HG03432 (cell line): ENCODE measurements around the gene HIGD1A.

Experiments used
- ATAC-seq: cut with Tn5 transposase; IDR thresholded peaks from one replicate; pipeline ENCODE4 v1.9.1; 2021; ENCODE audit warnings: mild to moderate bottlenecking, moderate library complexity; ENCODE audit not compliant: unreplicated experiment

HIGD1A gene

DNA sequence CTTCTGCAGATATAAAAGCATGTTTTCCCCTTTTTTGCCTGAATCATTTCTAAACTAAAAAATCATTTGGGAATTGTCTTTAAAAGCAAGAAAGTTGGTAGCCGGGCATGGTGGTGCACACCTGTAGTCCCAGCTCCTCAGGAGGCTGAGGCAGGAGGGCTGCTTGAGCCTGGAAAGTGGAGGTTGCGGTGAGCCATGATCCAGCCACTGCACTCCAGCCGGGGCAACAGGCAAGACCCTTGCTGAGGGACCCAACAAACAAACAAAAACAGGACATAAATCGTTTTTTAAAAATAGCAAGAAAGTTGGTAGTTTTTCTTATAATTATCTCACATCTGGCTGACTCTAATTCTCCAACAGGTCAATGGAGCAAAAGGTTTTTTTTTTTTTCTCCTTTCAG, 2.5 kb downstream of the HIGD1A start:
- ATAC-seq, result no peak

- ATAC-seq, result no peak
Observed at GRCh38 chr3:42801048-42801620, 3.2 kb downstream of the HIGD1A start.

DNA sequence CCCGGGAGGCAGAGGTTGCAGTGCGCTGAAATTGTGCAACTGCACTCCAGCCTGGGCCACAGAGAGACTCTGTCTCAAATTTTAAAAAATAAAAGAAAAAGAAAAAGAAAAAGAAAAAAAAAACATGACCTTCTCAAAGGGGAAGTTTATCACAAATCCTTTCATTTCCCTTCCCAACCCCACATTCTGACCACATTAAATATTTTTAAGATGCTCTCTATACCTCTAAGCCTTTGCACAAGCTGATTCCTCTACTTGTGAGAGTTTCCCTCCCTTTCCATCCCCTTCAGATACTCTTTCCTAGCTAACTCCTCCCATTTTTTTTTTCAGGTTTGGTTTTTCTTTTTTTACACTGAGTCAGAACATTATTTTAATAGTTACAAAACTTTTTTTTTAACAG, 4.0 kb downstream of the HIGD1A start:
- ATAC-seq, result no peak

GRCh38 chr3:42799376-42799775, 4.9 kb downstream of the HIGD1A start:
- ATAC-seq, result no peak

- ATAC-seq, result no peak
Observed at GRCh38 chr3:42796332-42796885, 7.9 kb downstream of the HIGD1A start.

DNA sequence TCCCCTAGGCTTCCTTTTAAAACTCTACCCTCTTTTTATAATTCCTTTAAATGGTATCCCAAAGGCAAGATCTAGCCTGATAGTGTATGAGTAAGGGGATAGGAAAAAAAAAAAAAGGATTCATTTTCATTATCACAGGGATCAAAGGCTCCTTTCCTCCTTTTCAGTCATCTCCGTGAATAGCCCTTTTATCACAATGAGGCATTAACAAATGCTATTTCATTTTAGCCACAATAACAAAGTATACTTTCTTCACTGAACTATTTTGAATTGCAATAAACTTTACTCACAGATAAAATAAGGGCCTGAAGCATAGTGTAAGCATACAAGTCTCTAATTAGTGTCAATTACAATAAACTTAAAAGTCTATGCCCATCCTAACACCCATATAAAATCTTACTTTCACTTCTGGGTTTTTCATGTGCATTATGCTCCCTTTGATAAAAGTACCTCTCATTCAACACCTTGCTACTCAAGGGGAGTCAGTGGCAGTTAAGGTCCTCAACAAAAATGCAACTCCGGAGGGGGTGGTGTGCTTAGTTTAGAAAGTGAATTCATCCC, 8.6 kb downstream of the HIGD1A start:
- ATAC-seq, result no peak

DNA sequence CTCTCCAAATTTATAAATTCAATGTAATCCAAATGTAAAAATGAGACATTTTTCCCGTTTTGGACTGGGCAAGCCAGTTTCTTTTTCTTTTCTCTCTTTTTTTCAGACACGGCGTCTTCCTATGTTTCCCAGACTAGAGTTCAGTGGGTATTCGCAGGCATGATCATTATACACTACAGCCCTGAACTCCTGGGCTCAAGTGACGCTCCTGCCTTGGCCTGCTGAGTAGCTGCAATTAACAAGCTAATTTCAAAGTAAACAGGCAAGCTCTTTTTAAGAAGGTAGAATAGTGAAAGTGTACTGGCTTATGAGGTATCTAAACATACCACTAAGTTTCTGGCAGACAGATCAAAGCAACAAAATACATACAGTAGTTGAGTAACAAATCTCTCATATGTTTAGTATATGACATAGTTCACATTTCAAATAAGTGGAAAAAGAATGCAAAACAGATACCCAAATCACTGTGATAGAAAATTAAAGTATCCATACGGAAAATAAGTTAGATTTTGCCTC, 13.5 kb downstream of the HIGD1A start:
- no peak for ATAC-seq

DNA sequence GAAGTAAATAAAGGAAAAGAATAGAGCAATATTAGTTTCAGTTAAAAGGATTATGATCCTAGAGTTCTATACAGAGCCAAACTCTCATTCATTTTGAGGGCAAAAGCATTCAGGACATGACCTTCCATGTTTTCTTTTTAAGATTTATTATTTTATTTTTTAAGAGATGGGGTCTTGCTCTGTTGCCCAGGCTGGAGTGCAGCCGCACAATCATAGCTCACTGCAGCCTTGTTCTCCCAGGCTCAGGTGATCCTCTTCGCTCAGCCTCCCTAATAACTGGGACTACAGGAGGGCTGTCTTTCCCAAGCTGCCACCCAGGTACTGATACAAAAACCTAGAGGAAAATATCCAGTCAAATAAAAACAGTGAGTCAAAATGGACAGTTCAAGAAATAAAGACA, 17.7 kb downstream of the HIGD1A start:
- ATAC-seq, result no peak

DNA sequence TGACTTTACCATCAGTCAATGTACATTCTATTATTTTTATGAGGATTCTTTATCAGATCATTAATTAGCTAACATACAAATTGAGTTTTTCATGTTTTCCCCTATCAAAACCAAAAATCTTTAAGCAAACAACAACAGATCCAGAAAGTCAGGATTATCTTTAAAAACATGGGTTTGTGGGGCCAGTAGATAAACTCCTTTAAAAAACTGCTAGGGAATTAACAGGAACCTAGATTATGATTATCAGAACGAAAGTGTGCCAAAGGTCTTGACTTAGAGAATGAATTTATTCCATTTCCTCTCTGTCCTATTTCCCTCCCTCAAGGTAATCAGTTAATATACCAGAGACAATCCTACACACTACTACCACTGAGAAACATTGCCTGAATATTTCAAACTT, 18.1 kb downstream of the HIGD1A start:
- ATAC-seq, result no peak

DNA sequence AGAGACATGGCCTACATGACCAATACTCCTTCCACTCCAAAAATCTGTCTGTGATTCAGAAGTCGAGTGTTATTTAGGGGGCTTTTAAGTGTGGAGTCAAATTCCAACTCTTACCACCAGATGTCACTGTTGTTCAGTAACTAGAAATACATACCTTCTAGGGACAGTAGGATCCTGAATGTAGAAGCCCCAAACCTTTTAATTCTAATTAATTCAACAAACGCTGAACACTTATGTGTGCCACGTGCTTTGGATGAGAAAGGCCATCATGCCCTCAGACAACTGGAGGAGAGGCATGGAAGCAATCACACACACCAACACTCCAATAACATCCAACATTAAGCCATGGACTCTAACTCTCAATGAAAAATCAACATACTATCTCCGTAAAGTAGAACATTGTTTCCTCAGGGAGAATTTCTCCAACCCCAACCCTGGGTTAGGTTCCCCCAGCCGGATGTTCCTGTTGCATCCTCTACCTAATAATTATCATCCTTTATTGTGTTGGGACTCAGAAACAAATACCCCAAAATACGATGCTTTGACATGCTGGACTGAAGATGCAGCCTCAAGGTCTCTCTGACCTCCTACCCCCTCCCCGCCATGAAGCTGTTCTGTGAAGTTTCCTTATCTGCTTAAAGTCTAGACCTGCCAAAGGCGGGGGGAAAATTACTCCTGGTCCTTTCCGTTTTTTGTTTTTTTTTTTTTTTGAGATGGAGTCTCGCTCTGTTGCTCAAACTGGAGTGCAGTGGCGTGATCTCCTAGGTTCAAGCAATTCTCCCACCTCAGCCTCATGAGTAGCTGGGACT, 23.2 kb downstream of the HIGD1A start:
- no peak for ATAC-seq

GRCh38 chr3:42780398-42780797, 23.9 kb downstream of the HIGD1A start:
- ATAC-seq, result no peak

DNA sequence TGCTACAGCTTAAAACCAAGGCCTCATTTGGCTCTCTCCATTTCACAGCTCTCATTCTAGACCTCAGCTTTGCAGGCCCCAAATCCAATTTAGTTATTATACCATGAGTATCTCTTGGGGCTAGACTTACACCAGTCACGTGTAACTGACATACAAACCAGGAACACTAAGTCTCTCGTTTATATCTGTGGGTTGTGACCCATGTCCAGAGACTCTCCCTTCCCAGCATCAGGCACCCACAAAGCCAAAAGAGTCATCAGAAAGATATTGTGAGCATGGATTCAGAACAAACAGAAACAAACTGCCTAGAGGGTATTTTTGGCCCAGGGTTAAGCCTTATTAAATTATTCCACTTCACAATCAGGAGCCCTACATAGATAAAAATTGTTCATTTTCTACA, 25.6 kb downstream of the HIGD1A start:
- ATAC-seq, result no peak

GRCh38 chr3:42773409-42773751, 30.9 kb downstream of the HIGD1A start:
- ATAC-seq, result peak; percentile 7

GRCh38 chr3:42772670-42773408, 31.5 kb downstream of the HIGD1A start, which contains the start of gene CCDC13:
TSS of gene CCDC13 (minus strand) at chr3:42773253. CDS start at chr3:42758345, 14,908 bp downstream.
- ATAC-seq, result peak; percentile 99

- no peak for ATAC-seq
Observed at GRCh38 chr3:42771271-42771670, 33.0 kb downstream of the HIGD1A start.

GRCh38 chr3:42769477-42770131, 34.7 kb downstream of the HIGD1A start:
- no peak for ATAC-seq

- no peak for ATAC-seq
Observed at GRCh38 chr3:42764561-42765295, 39.6 kb downstream of the HIGD1A start.

DNA sequence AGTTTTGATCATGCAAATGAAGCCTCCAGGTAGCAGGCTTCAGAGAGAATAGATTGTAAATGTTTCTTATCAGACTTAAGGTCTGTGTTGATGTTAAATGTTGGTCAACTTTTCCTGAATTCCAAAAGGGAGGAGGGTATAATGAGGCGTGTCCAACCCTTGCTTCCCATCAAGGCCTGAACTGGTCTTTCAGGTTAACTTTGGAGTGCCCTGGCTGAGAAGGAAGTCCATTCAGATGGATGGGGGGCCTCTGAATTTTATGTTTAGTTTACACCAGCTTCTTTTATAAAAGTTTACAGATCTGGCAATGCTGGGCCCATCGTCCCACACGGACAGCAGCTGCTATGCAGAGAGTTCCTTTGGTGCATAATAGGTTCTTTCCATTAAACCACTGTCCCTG, 40.2 kb downstream of the HIGD1A start:
- no peak for ATAC-seq

GRCh38 chr3:42763021-42763420, 41.3 kb downstream of the HIGD1A start:
- no peak for ATAC-seq
